Right lobe of liver (tissue), 6 donors: Measurements from ENCODE around the gene EHD3. TPM values are rescaled to one million over a fixed set of nuclear protein-coding genes. Genes with fewer than 3 reads are reported as not detected.

Experiments used
- ATAC-seq, 4 donors: fragments of 200-7000 bp; cut with Tn5 transposase; one replicate each; pipeline ENCODE4 v1.9.1; 2020; ENCODE audit warnings: mild to moderate bottlenecking in 4 of 4, moderate library complexity in 4 of 4
- DNase-seq, 3 donors: peaks; one replicate each; pipeline ENCODE4 v3.0.0-alpha.2; 2020
- H3K27ac ChIP-seq, 3 donors: fragments of 200-600 bp; one replicate each; pipeline ENCODE4 v1.8.0; 2022
- H3K27me3 ChIP-seq, 2 donors: fragments of 200-600 bp; one replicate each; pipeline ENCODE4 v1.8.0; 2022
- H3K36me3 ChIP-seq, 4 donors: fragments of 200-600 bp; sonication (generic) in 1 of 4; one replicate each; pipeline versions ENCODE4 v1.5.1 to v1.8.0; 2017 to 2022; ENCODE audit warnings: control low read depth in 1 of 4
- H3K4me1 ChIP-seq, 4 donors: fragments of 200-600 bp; sonication (generic) in 1 of 4; one replicate each; pipeline versions ENCODE4 v1.5.1 to v1.8.0; 2017 to 2022; ENCODE audit warnings: control low read depth in 1 of 4
- H3K4me3 ChIP-seq, 3 donors: fragments of 200-600 bp; one replicate each; pipeline ENCODE4 v1.8.0; 2022
- H3K9me3 ChIP-seq, 4 donors: fragments of 200-600 bp; sonication (generic) in 1 of 4; one replicate each; pipeline versions ENCODE4 v1.5.1 to v1.8.0; 2017 to 2022; ENCODE audit warnings: control low read depth in 1 of 4
- POLR2A ChIP-seq: fragments of 450-650 bp; IDR thresholded peaks from one replicate; pipeline ENCODE4 v1.6.1; 2017; ENCODE audit warnings: antibody characterized with exemption, mild to moderate bottlenecking
- WGBS: methylation state at CpG from one replicate; pipeline ENCODE4 v1.1.6; 2018; ENCODE audit warnings: low coverage, low lambda C conversion rate; ENCODE audit not compliant: insufficient coverage; ENCODE audit errors: missing lambda C conversion rate; 5-methylcytosine and 5-hydroxymethylcytosine counted together
- intact Hi-C, 2 donors: fragments of 100-400 bp; cut with DNase I; formaldehyde crosslinking; loops; one replicate each; pipeline versions ENCODE4 v1.11.2 to v1.14.1; 2022
- total RNA-seq, 6 experiments: library from RNA; depleted of rRNA in 2 of 6; stranded (reverse); fragments of >200 nt in 2 of 6; fragmentation: NEBNext Ultra II Directional in 3 of 6; extraction: Animal tissue kit (Norgen Biotek cat#: 25700) in 3 of 6; gene quantifications; one replicate each; pipeline versions ENCODE4 v1.1.0 to v1.2.4, GENCODE V29; 2016 to 2023
- TF ChIP-seq, protein P1 (sequence below), 4 donors: fragments of 200-600 bp in 3 of 4; fragments of 450-650 bp in 1 of 4; IDR thresholded peaks; one replicate each; pipeline versions ENCODE4 v1.5.1 to v1.8.0; 2016 to 2022; ENCODE audit warnings: antibody characterized with exemption in 4 of 4, mild to moderate bottlenecking in 2 of 4
- donor health status: DM: no; HTN: yes; CAD: no.
- donor health status: DM: no; HTN: no; CAD: no.
- donor health status: DM: no; HTN: no; CAD: no.
- donor health status: DM: no; HTN: yes; CAD: no.
- donor health status: DM: no; HTN: yes; CAD: no.

The EHD3 gene
- total RNA-seq, 6 experiments from 2014 or later: 4.0 to 10.6 (median 7.6) TPM

DNA sequence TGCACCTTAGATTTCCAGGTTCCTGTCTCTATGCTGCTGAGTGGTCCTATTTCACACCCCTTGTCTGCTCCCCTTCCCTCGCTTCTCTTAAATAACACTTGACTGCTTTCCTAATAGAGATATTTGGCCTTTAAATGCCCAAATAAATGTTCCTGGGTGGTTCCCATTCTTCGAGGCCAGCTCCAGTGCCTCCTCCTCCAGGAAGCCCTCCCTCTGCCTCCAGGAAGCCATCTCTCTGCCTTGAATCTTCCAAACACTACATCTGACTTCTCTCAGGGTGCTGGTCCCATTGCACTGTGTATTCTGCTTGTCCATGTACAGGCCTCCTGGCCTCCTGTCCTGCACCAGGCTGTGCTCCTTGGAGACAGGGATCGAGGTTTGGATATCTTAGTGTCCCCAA lies 14.2 kb downstream of the EHD3 start:
- 74% methylated on average over 2 of the region's 3 CpGs for WGBS
- no peak for TF ChIP-seq POLR2A
- TF ChIP-seq, protein P1, sequence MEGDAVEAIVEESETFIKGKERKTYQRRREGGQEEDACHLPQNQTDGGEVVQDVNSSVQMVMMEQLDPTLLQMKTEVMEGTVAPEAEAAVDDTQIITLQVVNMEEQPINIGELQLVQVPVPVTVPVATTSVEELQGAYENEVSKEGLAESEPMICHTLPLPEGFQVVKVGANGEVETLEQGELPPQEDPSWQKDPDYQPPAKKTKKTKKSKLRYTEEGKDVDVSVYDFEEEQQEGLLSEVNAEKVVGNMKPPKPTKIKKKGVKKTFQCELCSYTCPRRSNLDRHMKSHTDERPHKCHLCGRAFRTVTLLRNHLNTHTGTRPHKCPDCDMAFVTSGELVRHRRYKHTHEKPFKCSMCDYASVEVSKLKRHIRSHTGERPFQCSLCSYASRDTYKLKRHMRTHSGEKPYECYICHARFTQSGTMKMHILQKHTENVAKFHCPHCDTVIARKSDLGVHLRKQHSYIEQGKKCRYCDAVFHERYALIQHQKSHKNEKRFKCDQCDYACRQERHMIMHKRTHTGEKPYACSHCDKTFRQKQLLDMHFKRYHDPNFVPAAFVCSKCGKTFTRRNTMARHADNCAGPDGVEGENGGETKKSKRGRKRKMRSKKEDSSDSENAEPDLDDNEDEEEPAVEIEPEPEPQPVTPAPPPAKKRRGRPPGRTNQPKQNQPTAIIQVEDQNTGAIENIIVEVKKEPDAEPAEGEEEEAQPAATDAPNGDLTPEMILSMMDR (IDR thresholded peaks at IDR 0.05): no peak
- Histone ChIP-seq H3K27me3 (no peaks in the 10 kb centered on the region), H3K9me3 (no peaks in the 10 kb centered on the region), H3K4me3 (no peak overlapping the region), H3K27ac (no peak overlapping the region), H3K36me3 (no peaks in the 10 kb centered on the region), H3K4me1 (no peaks in the 10 kb centered on the region)
- ATAC-seq (no peak), DNase-seq (no peak)
- intact Hi-C loops: no loop called here

DNA sequence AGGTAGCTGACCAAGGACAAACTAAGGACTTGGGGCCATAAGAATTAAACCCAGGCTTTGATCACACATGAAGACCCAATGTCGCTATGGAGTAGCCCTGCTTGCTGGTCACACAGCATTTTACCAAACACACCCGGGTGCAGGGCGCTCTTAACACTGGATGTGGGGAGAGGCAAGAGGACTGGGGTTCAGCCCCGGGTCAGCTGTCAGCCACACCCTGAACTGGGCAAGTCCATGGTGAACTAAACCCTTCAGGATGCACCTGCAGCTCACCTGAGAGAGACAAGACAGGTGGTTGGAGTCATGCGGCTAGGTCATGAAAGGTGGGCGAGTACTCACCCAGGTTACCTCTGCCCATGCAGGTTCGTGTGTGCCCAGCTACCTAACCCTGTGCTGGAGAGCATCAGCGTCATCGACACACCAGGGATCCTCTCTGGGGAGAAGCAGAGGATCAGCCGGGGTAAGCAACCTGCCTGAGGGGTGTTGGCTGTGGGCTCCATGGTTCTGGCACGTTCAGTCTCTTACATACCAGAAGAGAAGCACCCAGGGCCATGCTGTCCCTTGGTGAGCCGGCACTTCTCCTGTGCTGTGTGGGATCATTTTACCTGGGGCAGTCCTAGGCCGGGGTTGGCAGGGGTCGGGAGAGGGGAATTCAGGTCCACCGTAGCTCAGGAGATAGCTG lies 15.2 kb downstream of the EHD3 start:
- Histone ChIP-seq H3K27ac (no peak overlapping the region), H3K4me1 (no peaks in the 10 kb centered on the region), H3K27me3 (no peaks in the 10 kb centered on the region), H3K9me3 (no peaks in the 10 kb centered on the region), H3K4me3 (no peak overlapping the region), H3K36me3 (no peaks in the 10 kb centered on the region)
- WGBS: 90% methylated on average over 2 of the region's 15 CpGs
- TF ChIP-seq, protein P1 (IDR thresholded peaks at IDR 0.05): no peak
- no peak for TF ChIP-seq POLR2A
- ATAC-seq: no peak
- intact Hi-C loops: no loop called here
- no peak for DNase-seq

DNA sequence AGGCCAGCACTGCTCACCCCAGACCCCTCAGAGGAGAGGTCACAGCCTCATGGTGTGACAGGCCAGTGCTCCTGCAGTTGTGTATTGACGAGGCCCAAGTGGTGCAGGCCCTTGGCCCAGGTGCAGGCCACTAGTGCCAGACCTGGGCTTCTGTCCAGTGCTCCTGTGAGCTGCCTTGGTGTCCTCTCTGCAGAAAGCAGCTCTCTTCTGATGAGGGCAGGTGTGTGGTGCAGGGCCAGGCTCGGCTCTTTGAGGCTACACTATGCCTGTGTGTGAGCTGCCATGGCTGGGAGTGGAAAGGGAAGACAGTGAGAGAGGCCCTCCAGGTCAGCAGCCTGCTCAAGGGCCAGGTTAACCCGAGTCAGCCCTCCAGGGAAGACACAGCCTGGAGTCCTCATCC lies 17.1 kb downstream of the EHD3 start:
- Histone ChIP-seq H3K4me1 (no peaks in the 10 kb centered on the region), H3K36me3 (no peaks in the 10 kb centered on the region), H3K9me3 (no peaks in the 10 kb centered on the region), H3K27ac (no peak overlapping the region), H3K4me3 (no peak overlapping the region), H3K27me3 (no peaks in the 10 kb centered on the region)
- intact Hi-C loops: no loop called here
- TF ChIP-seq POLR2A: no peak
- TF ChIP-seq, protein P1 (IDR thresholded peaks at IDR 0.05): no peak
- ATAC-seq: peak in 3 of 4 donors; percentile 13 to 57 (median 20)
- DNase-seq: no peak
- whole genome bisulfite sequencing: no CpG with 5 or more reads among the region's 3 CpGs

DNA sequence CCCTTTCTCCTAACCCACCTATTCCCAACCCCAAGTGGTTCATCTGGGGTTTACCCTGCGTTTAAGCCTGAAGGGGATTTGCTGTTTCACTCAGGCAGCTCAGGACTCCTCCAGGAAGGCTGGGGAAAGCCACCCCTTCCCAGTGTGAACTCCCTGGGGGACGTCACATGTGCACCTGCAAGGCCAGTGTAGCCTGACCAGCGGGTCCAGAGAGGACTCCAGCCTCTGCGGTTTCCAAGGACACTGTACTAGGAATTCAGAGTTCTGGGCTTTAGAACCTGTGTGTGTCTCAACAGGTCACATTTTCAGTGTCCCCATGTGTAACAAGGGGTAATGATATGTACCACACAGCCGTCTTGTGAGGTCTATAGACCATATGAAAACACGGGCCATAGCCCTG lies 17.9 kb downstream of the EHD3 start:
- TF ChIP-seq, protein P1 (IDR thresholded peaks at IDR 0.05): no peak
- no peak for TF ChIP-seq POLR2A
- intact Hi-C loops: no loop called here
- H3K36me3 ChIP-seq: no peaks in the 10 kb centered on the region
- no peak for DNase-seq
- H3K4me3 ChIP-seq: no peak overlapping the region
- 75% methylated on average over 2 of the region's 6 CpGs for WGBS
- ATAC-seq: no peak
- no peaks in the 10 kb centered on the region for H3K9me3 ChIP-seq
- H3K27ac ChIP-seq: no peak overlapping the region
- H3K4me1 ChIP-seq: no peaks in the 10 kb centered on the region
- no peaks in the 10 kb centered on the region for H3K27me3 ChIP-seq
